GM12892 (cell line): Measurements from ENCODE around the gene PRR16.

Source experiments
- POLR2A ChIP-seq: IDR thresholded peaks from 2 replicates; pipeline ENCODE4 v1.6.1; 2011; ENCODE audit warnings: low read depth, low read length, control low read depth
- POLR2AphosphoS5 ChIP-seq: IDR thresholded peaks from 2 replicates; pipeline ENCODE4 v1.6.1; 2011; ENCODE audit warnings: low read depth, low read length, control low read depth
- TAF1 ChIP-seq: IDR thresholded peaks from 2 replicates; pipeline ENCODE4 v1.6.1; 2011; ENCODE audit warnings: low read depth, mild to moderate bottlenecking, control low read depth, low read length, borderline replicate concordance

DNA sequence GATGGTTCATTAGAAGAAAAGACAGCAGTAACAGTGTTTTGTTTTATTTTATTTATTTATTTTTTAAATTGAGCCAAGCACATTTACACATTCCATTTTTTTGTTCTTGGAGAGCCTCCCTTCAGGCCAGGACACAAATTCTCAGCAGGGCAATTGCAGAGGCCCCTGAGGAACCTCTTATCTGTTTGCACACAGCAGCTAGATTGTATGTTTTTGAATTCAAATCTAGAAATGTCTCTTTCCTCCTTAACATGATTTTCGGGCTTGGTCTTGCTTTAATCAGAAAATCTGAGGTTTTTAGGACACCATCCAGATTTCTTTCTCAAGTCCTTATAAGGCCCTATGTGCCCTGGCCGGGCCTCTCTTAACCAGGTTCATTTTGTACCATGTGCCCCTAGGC, 76.0 kb downstream of the PRR16 start:
- TF ChIP-seq TAF1 (no peak), POLR2A (no peak), POLR2AphosphoS5 (no peak)
